Motor neuron (in vitro differentiated cells): ENCODE measurements around the gene IMP4. TPM values are rescaled to one million over a fixed set of nuclear protein-coding genes. Genes with fewer than 3 reads are reported as not detected.

Experiments used
- ATAC-seq, 8 experiments: fragments of 200-7000 bp; cut with Tn5 transposase; replicated peaks in 6 of 8; 2 replicates each; pipeline ENCODE4 v1.8.0; 2021; ENCODE audit warnings: mild to moderate bottlenecking in 8 of 8, moderate library complexity in 8 of 8
- H3K27ac ChIP-seq, 2 donors: fragments of 250-450 bp; sonication (Bioruptor Pico); 2 replicates each; pipeline ENCODE4 v1.9.0; 2021; ENCODE audit warnings: antibody characterized with exemption in 2 of 2, mild to moderate bottlenecking in 2 of 2, moderate library complexity in 1 of 2
- H3K4me1 ChIP-seq, 2 donors: fragments of 250-450 bp; sonication (Bioruptor Pico); replicated peaks in 1 of 2; 2 replicates each; pipeline ENCODE4 v1.6.1; 2021; ENCODE audit warnings: antibody characterized with exemption in 2 of 2, mild to moderate bottlenecking in 2 of 2, moderate library complexity in 1 of 2
- H3K4me3 ChIP-seq, 5 donors: fragments of 250-450 bp; sonication (Bioruptor Pico); 2 replicates each; pipeline ENCODE4 v1.9.0; 2021; ENCODE audit warnings: antibody characterized with exemption in 5 of 5, mild to moderate bottlenecking in 5 of 5, moderate library complexity in 4 of 5
- WGBS, 10 experiments: fragments of 450-650 bp; shearing (Covaris generic); methylation state at CpG; one replicate each; pipeline ENCODE4 v1.0.0; 2022; 5-methylcytosine and 5-hydroxymethylcytosine counted together
- in situ Hi-C, 9 experiments: fragments of 400-800 bp; cut with MboI; loops; one replicate each; pipeline ENCODE4 v1.15.0; 2021; ENCODE audit warnings: low sequenced_read_pairs in 9 of 9, low pct_unique_long_range_greater_than_20kb in 2 of 9; ENCODE audit not compliant: unreplicated experiment in 9 of 9
- total RNA-seq, 8 experiments: library from RNA; unstranded; fragments of 300-600 nt; gene quantifications; 2 replicates each; pipeline versions ENCODE4 v1.2.3 to v1.2.4, GENCODE V29; 2022

The IMP4 gene
- total RNA-seq, 8 experiments from 2014 or later: 62.2 to 107 (median 94.8) TPM

DNA sequence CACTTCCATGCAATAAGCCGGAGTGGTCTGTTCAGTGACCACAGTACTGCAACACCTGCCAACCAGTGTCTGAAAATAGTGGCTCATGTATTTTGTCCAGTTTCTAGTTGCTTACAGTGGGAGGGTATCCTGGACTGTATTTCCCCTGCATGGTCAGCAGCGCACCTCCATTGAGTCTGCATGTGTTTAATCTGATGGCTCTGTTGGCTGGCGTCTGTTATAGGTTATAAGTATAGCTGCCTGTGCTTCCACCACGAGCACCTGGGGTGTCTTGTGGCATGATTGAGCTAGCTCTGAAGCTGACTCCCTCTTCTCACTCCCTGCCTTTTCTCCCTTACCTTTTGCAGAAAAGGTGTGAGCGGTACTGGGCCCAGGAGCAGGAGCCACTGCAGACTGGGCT, 26.1 kb downstream of the IMP4 start:
- in situ Hi-C loops: no loop called here
- H3K27ac ChIP-seq: no peak overlapping the region

DNA sequence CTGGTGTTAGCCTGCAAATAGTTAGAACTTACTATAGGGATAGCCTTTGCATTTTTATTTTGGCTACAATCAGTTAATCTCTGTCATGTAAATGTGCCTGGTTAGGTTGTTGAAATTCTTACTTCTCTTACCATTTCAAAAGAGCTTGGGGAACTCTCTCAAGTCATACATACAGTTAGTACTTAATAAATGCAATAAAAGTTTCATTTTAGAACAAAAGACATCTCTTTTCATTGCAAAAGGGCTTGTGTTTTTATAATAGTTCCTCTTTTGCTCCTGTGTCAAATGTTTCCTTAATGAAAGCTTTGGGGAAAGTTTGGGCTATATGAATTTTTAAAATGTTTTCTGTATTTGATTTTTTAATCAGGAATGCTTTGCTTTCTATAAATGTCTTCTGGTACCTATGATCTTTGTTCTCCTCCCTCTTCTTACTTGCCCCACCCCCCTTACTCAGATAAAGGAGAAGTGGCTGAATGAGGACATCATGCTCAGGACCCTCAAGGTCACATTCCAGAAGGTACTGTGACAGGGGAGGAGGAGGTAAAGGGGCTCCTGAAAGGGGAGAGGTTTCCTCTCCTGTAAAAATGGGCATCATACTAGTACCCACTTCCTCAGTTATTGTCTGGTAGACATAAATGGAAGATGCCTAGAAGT, 26.7 kb downstream of the IMP4 start:
- no peak overlapping the region for H3K4me3 ChIP-seq
- peaks cover 9 to 16% of the 10 kb centered on the region in 2 donors for H3K4me1 ChIP-seq
- in situ Hi-C loops: no loop called here
- no peak overlapping the region for H3K27ac ChIP-seq
- no peak for ATAC-seq

More for the DNA sequence above, 26.1 kb downstream of the IMP4 start:
- no peak overlapping the region for H3K4me3 ChIP-seq
- ATAC-seq: no peak
- WGBS, 10 experiments: 60 to 100% (median 98%) methylated on average over 1 to 3 of the region's 5 CpGs; no CpG with 5 or more reads in 2 of the 10 experiments
- peaks cover 9 to 16% of the 10 kb centered on the region in 2 donors for H3K4me1 ChIP-seq

DNA sequence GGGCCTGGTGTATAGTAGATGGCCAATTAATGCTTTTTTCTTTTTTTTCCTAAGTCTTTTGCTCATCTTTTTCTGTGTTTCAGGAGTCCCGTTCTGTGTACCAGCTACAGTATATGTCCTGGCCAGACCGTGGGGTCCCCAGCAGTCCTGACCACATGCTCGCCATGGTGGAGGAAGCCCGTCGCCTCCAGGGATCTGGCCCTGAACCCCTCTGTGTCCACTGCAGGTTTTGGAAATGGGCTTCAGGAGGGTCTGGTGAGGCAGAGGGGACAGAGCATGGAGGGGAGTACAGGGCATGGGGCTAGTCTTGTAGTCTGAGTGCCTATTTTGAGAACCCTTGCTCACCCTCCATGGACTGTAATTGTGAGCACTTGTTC, 27.3 kb downstream of the IMP4 start:
- Histone ChIP-seq H3K4me3 (no peak overlapping the region), H3K27ac (no peak overlapping the region), H3K4me1 (peaks cover 9 to 16% of the 10 kb centered on the region in 2 donors)
- no peak for ATAC-seq
- in situ Hi-C loops: no loop called here
- 75 to 100% (median 100%) methylated on average over 1 to 5 of the region's 5 CpGs; no CpG with 5 or more reads in 5 of the 10 experiments for WGBS, 10 experiments

DNA sequence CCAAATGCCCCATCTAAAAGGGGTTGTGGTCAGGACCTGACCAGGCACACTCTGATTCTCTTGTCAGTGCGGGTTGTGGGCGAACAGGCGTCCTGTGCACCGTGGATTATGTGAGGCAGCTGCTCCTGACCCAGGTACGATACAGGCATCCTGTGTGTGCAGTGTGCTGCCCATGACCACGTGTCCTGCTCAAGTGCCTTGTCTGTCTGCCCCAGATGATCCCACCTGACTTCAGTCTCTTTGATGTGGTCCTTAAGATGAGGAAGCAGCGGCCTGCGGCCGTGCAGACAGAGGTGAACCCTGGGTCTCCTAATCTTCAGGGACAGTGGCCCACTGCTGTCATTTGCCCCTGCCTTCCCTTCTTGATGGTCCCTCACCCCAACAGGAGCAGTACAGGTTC, 27.8 kb downstream of the IMP4 start:
- WGBS, 10 experiments: 80 to 100% (median 100%) methylated on average over 1 to 3 of the region's 9 CpGs; no CpG with 5 or more reads in 7 of the 10 experiments
- in situ Hi-C loops: no loop called here
- H3K27ac ChIP-seq: no peak overlapping the region
- no peak for ATAC-seq
- H3K4me3 ChIP-seq: no peak overlapping the region
- H3K4me1 ChIP-seq: peaks cover 9 to 16% of the 10 kb centered on the region in 2 donors

DNA sequence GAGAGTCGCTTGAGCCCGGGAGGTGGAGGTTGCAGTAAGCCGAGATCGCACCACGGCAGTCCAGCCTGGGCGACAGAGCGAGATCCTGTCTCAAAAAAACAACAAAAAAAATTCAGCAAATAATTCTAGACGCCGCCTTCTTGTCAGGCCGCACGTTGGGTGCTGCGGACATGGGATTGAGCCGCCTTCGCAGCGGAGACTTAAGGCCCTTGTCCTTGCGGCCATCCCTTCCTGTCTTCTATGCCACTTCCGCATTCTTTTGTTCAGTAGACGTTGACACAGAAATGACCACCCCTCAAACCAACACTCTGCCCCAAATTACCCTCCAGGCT, 29.0 kb downstream of the IMP4 start:
- Histone ChIP-seq H3K27ac (peak overlapping the region; percentile 91 to 94), H3K4me1 (peaks cover 9 to 16% of the 10 kb centered on the region in 2 donors), H3K4me3 (peak overlapping the region; percentile 66 to 89 (median 72))
- ATAC-seq: peak in 2 of 8 experiments; percentile 4 to 9
- 30 to 100% (median 53%) methylated on average over 1 to 14 of the region's 18 CpGs; no CpG with 5 or more reads in 4 of the 10 experiments for WGBS, 10 experiments
- in situ Hi-C loops: no loop called here

DNA sequence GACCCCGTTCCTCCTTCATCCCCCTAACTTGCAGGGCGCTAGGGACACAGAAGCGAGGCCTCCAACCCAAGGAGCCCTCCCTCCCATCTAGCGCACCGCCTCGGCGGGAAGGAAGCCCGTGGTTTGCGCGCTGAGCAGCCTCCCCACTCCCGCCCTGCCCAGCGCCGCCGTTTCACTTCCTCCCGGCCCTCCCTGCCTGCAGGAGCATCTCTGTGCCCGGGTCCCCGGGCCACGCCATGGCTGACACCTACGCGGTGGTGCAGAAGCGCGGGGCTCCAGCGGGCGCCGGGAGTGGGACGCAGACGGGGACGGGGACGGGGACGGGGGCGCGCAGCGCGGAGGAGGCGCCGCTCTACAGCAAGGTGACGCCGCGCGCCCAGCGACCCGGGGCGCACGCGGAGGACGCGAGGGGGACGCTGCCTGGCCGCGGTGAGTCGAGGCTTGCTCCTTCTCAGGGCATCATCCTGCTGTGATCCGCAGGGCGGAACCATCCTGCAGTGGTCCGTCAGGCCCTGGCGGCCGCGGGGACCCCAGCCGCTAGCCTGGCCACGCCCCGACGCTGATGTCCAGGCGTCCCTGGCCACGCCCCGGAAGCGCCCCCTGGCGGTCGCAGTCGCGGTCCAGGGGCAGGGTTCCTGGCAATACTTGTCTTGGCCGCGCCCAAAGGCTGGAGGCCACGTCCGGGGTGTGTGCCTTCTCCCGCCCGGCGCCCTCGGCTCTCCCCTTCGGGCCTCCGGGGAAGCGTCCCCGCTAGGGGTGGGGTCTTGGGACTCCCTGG, 29.5 kb downstream of the IMP4 start:
- H3K4me3 ChIP-seq: peak overlapping the region; percentile 66 to 89 (median 72)
- H3K4me1 ChIP-seq: peaks cover 9 to 16% of the 10 kb centered on the region in 2 donors
- WGBS, 10 experiments: 0% methylated on average over 4 of the region's 81 CpGs; no CpG with 5 or more reads in 9 of the 10 experiments
- in situ Hi-C loops: no loop called here
- peak overlapping the region; percentile 91 to 94 for H3K27ac ChIP-seq
- peak; percentile 88 to 97 (median 96) for ATAC-seq

DNA sequence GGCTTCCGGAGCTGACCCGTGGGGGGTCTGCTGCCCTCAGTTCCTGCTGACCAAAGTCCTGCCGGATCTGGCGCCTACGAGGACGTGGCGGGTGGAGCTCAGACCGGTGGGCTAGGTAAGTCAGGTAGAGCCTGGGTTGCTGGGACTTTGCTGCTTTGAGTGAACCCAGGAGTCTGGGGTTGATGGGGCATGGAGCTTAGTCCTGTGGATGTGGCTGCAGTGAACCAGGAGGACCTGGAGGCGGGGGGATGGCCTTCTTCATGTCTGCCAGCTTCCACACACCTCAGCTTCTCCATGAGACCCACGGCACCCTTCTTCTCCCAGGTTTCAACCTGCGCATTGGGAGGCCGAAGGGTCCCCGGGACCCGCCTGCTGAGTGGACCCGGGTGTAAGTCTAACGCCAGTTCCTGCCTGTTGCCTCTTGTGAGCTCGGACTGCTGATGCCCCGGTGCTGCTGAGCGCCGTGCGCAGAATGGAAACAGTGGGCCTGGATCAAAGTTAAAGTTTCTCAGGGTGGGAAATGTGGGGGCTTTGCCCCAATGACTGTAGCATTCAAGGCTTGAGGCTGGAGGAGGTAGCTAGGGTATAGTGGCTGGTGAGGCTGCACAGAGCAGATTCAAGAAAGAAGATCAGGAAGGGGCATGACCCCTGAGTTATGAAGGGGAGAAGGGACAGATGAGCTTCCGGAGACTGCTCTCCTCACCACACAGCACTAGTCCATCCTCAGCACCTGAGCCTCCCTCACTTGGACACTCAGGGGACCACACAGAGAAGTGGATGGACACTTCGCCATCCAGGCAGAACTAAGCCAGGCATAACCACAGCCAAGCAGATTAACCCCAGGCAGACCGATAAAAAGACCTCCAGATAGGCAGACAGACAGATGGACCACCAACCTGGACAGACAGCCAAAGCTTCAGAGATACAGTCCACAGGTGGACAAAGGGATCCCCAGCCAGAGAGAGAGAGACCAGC, 30.4 kb downstream of the IMP4 start:
- ATAC-seq: no peak
- in situ Hi-C loops: no loop called here
- Histone ChIP-seq H3K27ac (peak overlapping the region; percentile 91 to 94), H3K4me1 (peaks cover 9 to 16% of the 10 kb centered on the region in 2 donors), H3K4me3 (peak overlapping the region; percentile 66 to 89 (median 72))
- 67 to 100% (median 83%) methylated on average over 1 to 6 of the region's 24 CpGs; no CpG with 5 or more reads in 3 of the 10 experiments for WGBS, 10 experiments

DNA sequence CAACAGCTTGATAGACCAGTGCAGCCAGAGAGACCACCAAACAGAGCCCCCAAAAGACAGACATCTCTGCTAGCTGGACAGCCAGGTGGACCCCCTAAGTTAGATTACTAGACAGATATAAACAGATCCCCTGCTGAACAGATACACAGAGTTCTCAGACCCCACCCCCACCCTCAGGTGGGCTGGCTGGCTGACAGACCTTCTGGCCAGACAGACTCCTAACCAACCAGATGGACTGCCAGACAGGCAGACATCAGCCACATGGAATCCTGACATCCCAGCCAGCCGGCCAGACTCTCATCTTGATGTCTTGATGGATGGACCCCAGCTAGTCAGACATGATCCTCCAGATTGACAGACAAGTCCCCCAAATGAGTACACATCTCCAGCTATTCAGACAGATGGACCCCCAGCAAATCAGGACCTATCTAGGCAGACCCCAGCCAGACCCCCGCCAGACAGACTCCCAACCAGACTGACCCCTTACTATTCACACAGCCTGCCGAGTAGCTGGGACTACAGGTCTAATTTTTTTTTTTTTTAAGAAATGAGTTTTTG, 31.2 kb downstream of the IMP4 start:
- in situ Hi-C loops: no loop called here
- 83 to 100% (median 100%) methylated on average over 1 to 2 of the region's 3 CpGs; no CpG with 5 or more reads in 3 of the 10 experiments for WGBS, 10 experiments
- no peak for ATAC-seq

DNA sequence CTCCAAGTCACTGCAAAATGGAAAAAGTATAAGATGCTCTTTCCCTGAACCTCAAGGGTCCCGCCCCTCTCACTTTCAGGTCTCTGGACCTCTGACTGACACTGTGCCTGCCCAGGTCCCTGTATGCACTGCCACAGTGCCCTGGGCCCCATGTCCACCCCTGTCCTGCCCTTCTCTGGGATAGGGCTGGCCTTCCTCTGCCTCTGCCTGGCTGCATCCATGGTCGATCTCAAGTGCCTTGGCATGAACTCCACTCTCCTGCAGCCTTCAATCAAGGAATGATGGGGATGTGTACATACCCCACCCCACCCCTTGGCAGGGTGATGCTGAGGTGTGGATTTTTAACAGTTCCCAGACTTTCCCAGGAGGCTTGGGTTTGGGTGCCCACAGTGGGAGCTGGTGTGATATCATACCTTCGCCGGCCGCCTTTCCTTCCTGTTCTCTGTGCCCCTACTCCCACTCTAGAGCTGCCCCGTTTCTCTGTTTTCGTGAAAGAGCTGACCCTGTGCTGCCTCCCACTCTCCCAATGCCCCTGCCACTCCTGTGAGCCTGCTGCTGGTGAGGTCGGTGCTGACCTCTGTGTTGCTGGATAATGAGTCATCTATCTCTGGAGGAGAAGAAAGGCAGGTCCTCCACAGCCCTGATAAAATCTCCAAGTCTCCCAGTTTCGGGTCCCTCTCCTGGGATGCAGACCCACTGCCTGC, 32.0 kb downstream of the IMP4 start:
- H3K4me1 ChIP-seq: peaks cover 9 to 16% of the 10 kb centered on the region in 2 donors
- 40 to 80% (median 65%) methylated on average over 1 to 3 of the region's 9 CpGs; no CpG with 5 or more reads in 7 of the 10 experiments for WGBS, 10 experiments
- no peak overlapping the region for H3K27ac ChIP-seq
- in situ Hi-C loops: no loop called here
- no peak overlapping the region for H3K4me3 ChIP-seq
- no peak for ATAC-seq

More for the DNA sequence above, 31.2 kb downstream of the IMP4 start:
- Histone ChIP-seq H3K4me1 (peaks cover 9 to 16% of the 10 kb centered on the region in 2 donors), H3K4me3 (no peak overlapping the region), H3K27ac (no peak overlapping the region)

DNA sequence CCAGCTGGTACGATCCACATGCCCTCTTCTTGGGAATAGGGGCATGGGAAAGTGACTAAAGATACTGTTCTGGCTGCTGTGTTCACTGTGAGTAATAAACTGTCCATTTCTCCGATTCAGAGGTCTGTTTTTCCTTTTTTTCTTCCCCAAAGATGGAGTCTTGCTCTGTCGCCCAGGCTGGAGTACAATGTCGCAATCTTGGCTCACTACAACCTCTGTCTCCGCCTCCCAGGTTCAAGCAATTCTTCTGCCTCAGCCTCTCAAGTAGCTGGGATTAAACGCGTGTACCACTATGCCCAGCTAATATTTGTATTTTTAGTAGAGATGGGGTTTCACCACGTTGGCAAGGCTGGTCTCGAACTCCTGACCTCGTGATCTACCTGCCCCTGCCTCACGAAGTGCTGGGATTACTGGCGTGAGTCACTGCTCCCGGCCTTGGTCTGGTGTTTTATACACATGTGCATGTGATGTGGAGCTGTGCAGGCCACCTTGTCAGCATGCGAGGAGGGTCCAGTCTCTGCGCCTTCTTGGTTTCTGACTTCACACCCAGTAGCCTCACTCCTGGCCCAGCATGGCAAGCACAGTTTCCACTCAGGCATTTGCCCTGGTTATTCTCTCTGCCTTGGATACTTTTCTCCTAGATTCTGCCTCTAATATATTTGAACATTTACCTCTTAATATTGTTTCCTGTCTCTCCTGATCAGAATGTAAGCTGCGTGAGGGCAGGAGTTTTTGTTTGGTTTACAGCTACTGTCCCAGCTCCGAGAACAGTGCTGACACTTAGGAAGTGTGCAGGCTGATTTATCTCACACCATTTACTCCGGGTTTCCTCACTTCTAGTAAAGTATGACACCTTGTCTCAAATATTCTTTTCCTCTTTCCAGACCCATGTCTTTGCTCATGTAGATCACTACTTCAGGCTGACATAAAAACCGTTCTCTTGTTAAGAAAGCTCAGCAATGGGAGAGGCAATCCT, 32.9 kb downstream of the IMP4 start:
- Histone ChIP-seq H3K4me1 (peaks cover 9 to 16% of the 10 kb centered on the region in 2 donors), H3K27ac (no peak overlapping the region), H3K4me3 (no peak overlapping the region)
- in situ Hi-C loops: no loop called here
- ATAC-seq: no peak
- WGBS, 10 experiments: 89 to 100% (median 97%) methylated on average over 1 to 13 of the region's 19 CpGs
